H1 (cell line): ENCODE measurements around the gene TMEM51. TPM values are rescaled to one million over a fixed set of nuclear protein-coding genes. Genes with fewer than 3 reads are reported as not detected.
A peak's percentile ranks its signal among the peaks of the same experiment; 100 is the strongest.

Experiments used
- CTCF ChIA-PET: fragments of 300-600 bp; sonication (Branson Sonifier 250); formaldehyde crosslinking; loops from one replicate; lab custom pipeline; 2021; ENCODE audit not compliant: partially characterized antibody; lab: Charles Lee
- POLR2A ChIA-PET: fragments of 300-600 bp; sonication (Branson Sonifier 250); formaldehyde crosslinking; loops from one replicate; lab custom pipeline; 2021; ENCODE audit warnings: inconsistent platforms; ENCODE audit not compliant: partially characterized antibody; lab: Charles Lee
- DNase-seq, 2 experiments: peaks; one replicate each; pipeline versions ENCODE4 v3.0.0 to v3.0.0-alpha.2; 2010 to 2022; ENCODE audit warnings: low spot score in 2 of 2, low read depth in 1 of 2, mixed read lengths in 1 of 2
- FAIRE-seq: peaks from 2 replicates; lab custom pipeline; 2011; peaks lifted over from hg19 to GRCh38; lab: Jason Lieb, UNC
- H2AFZ ChIP-seq: 2 replicates; pipeline ENCODE4 v1.8.1; 2012; ENCODE audit warnings: low read length, inconsistent platforms
- H2AK5ac ChIP-seq: 2 replicates; pipeline ENCODE4 v1.6.1; 2013; ENCODE audit warnings: low read depth, low read length
- H2BK120ac ChIP-seq: replicated peaks from 2 replicates; pipeline ENCODE3; 2013; ENCODE audit warnings: low read depth, low read length, inconsistent platforms
- H2BK12ac ChIP-seq: 2 replicates; pipeline ENCODE4 v1.6.1; 2013; ENCODE audit warnings: low read depth, low read length
- H2BK15ac ChIP-seq: 2 replicates; pipeline ENCODE4 v1.6.1; 2013; ENCODE audit warnings: low read length
- H2BK20ac ChIP-seq: 2 replicates; pipeline ENCODE4 v1.6.1; 2013; ENCODE audit warnings: low read length
- H2BK5ac ChIP-seq: 2 replicates; pipeline ENCODE4 v1.6.1; 2013; ENCODE audit warnings: low read depth, low read length
- H3K14ac ChIP-seq: 2 replicates; pipeline ENCODE4 v1.6.1; 2013; ENCODE audit warnings: inconsistent platforms; ENCODE audit not compliant: insufficient read length
- H3K18ac ChIP-seq: 2 replicates; pipeline ENCODE4 v1.6.1; 2013; ENCODE audit warnings: low read length; ENCODE audit errors: extremely low read depth
- H3K23ac ChIP-seq: 2 replicates; pipeline ENCODE4 v1.6.1; 2013; ENCODE audit warnings: inconsistent platforms; ENCODE audit not compliant: insufficient read length
- H3K23me2 ChIP-seq: 2 replicates; pipeline ENCODE4 v1.6.1; 2013; ENCODE audit warnings: low read depth, low read length
- H3K27ac ChIP-seq: 2 replicates; pipeline ENCODE4 v1.6.1; 2011; ENCODE audit warnings: low read depth, low read length, inconsistent platforms
- H3K27me3 ChIP-seq, 4 experiments: replicated peaks in 1 of 4; 1 replicate in 1 of 4; 2 replicates in 3 of 4; pipeline versions ENCODE4 v1.6.1 to v1.8.1; 2011 to 2013; ENCODE audit warnings: low read length in 3 of 4, mild to moderate bottlenecking in 3 of 4, inconsistent platforms in 2 of 4, mixed read lengths in 2 of 4, moderate library complexity in 1 of 4; ENCODE audit not compliant: control insufficient read depth in 3 of 4, insufficient read depth in 3 of 4; ENCODE audit errors: extremely low read depth in 1 of 4
- H3K36me3 ChIP-seq, 4 experiments: 2 replicates each; pipeline versions ENCODE4 v1.6.1 to v1.8.1; 2011 to 2013; ENCODE audit warnings: mild to moderate bottlenecking in 4 of 4, low read length in 3 of 4, moderate library complexity in 2 of 4, control low read depth in 1 of 4, inconsistent platforms in 1 of 4; ENCODE audit not compliant: insufficient read depth in 4 of 4, control insufficient read depth in 2 of 4
- H3K4ac ChIP-seq: replicated peaks from 2 replicates; pipeline ENCODE3; 2013; ENCODE audit warnings: low read length, low read depth, mixed read lengths, inconsistent platforms; ENCODE audit not compliant: insufficient read length
- H3K4me1 ChIP-seq, 4 experiments: replicated peaks in 1 of 4; 1 replicate in 1 of 4; 2 replicates in 3 of 4; pipeline versions ENCODE4 v1.6.1 to v1.8.1; 2011 to 2013; ENCODE audit warnings: low read length in 3 of 4, inconsistent platforms in 2 of 4, mixed read lengths in 1 of 4; ENCODE audit not compliant: insufficient read depth in 4 of 4, control insufficient read depth in 3 of 4
- H3K4me2 ChIP-seq, 2 experiments: 2 replicates each; pipeline versions ENCODE4 v1.6.1 to v1.8.1; 2011 to 2013; ENCODE audit warnings: low read depth in 2 of 2, low read length in 2 of 2, control low read depth in 1 of 2, inconsistent platforms in 1 of 2, mild to moderate bottlenecking in 1 of 2; ENCODE audit not compliant: insufficient read depth in 1 of 2
- H3K4me3 ChIP-seq, 4 experiments: fragments of 200-600, 300-600 bp in 1 of 4; sonication (generic), shearing (Covaris generic), sonication (Bioruptor Twin) in 1 of 4; 2 replicates each; pipeline versions ENCODE4 v1.5.1 to v1.8.1; 2011 to 2016; ENCODE audit warnings: low read length in 4 of 4, low read depth in 3 of 4, control low read depth in 2 of 4, inconsistent platforms in 2 of 4, mild to moderate bottlenecking in 2 of 4, mixed read lengths in 1 of 4, moderate library complexity in 1 of 4; ENCODE audit not compliant: insufficient read depth in 2 of 4; ENCODE audit errors: extremely low read depth in 1 of 4
- H3K56ac ChIP-seq: replicated peaks from 2 replicates; pipeline ENCODE3; 2013; ENCODE audit warnings: low read depth, mild to moderate bottlenecking, mixed read lengths, low read length, inconsistent platforms; ENCODE audit not compliant: insufficient read length
- H3K79me1 ChIP-seq: 2 replicates; pipeline ENCODE4 v1.6.1; 2013; ENCODE audit warnings: low read depth, low read length, control low read depth
- H3K79me2 ChIP-seq, 2 experiments: 2 replicates each; pipeline versions ENCODE4 v1.6.1 to v1.8.1; 2012 to 2013; ENCODE audit warnings: low read length in 2 of 2, mild to moderate bottlenecking in 2 of 2, inconsistent platforms in 1 of 2; ENCODE audit not compliant: insufficient read depth in 2 of 2, control insufficient read depth in 1 of 2
- H3K9ac ChIP-seq, 4 experiments: replicated peaks in 1 of 4; 1 replicate in 1 of 4; 2 replicates in 3 of 4; pipeline versions ENCODE4 v1.6.1 to v1.8.1; 2011 to 2013; ENCODE audit warnings: low read depth in 3 of 4, low read length in 3 of 4, control low read depth in 2 of 4, mild to moderate bottlenecking in 2 of 4, moderate library complexity in 2 of 4, inconsistent platforms in 1 of 4; ENCODE audit errors: extremely low read depth in 1 of 4
- H3K9me3 ChIP-seq, 2 experiments: 2 replicates each; pipeline versions ENCODE4 v1.6.1 to v1.8.1; 2012 to 2013; ENCODE audit warnings: mild to moderate bottlenecking in 2 of 2, moderate library complexity in 2 of 2, control low read depth in 1 of 2, inconsistent platforms in 1 of 2, low read depth in 1 of 2, low read length in 1 of 2, mixed read lengths in 1 of 2; ENCODE audit not compliant: insufficient read depth in 2 of 2
- H4K20me1 ChIP-seq, 2 experiments: replicated peaks in 1 of 2; 2 replicates each; pipeline versions ENCODE3 to v1.8.1; 2011 to 2013; ENCODE audit warnings: inconsistent platforms in 2 of 2, low read length in 2 of 2, mild to moderate bottlenecking in 1 of 2; ENCODE audit not compliant: insufficient read depth in 2 of 2, control insufficient read depth in 1 of 2
- H4K5ac ChIP-seq: 2 replicates; pipeline ENCODE4 v1.6.1; 2013; ENCODE audit warnings: low read length, low read depth, mixed read lengths, inconsistent platforms; ENCODE audit not compliant: insufficient read length
- H4K8ac ChIP-seq: 2 replicates; pipeline ENCODE4 v1.8.0; 2013; ENCODE audit warnings: mild to moderate bottlenecking, moderate library complexity, low read length, inconsistent platforms; ENCODE audit not compliant: insufficient read depth; ENCODE audit errors: extremely low read depth
- H4K91ac ChIP-seq: replicated peaks from 2 replicates; pipeline ENCODE3; 2013; ENCODE audit warnings: low read length, mixed read lengths, inconsistent platforms; ENCODE audit not compliant: insufficient read length
- HDAC2 ChIP-seq, 2 experiments: fragments of 300-600 bp in 1 of 2; sonication (generic) in 1 of 2; IDR thresholded peaks; 2 replicates each; pipeline ENCODE4 v1.6.1; 2011 to 2012; ENCODE audit warnings: low read depth in 2 of 2, low read length in 2 of 2, mild to moderate bottlenecking in 2 of 2, moderate library complexity in 2 of 2, borderline replicate concordance in 1 of 2, inconsistent platforms in 1 of 2
- KDM1A ChIP-seq: fragments of 200-600, 300-600 bp; sonication (generic); IDR thresholded peaks from 2 replicates; pipeline ENCODE4 v1.7.1; 2016; ENCODE audit warnings: mild to moderate bottlenecking, low read length, borderline replicate concordance
- POLR2A ChIP-seq, 2 experiments: IDR thresholded peaks; 1 replicate in 1 of 2; 2 replicates in 1 of 2; pipeline ENCODE4 v1.6.1; 2011; ENCODE audit warnings: low read depth in 2 of 2, low read length in 2 of 2, mild to moderate bottlenecking in 2 of 2; ENCODE audit errors: control extremely low read depth in 1 of 2
- USF2 ChIP-seq: IDR thresholded peaks from 2 replicates; pipeline ENCODE4 v1.6.1; 2011; ENCODE audit warnings: low read length, improper control_type of control experiment
- WGBS, 2 experiments: shearing (Covaris generic) in 1 of 2; methylation state at CpG; one replicate each; pipeline versions ENCODE4 v1.1.6 to v1.1.7; 2013 to 2015; ENCODE audit warnings: low lambda C conversion rate in 2 of 2, mixed read lengths in 2 of 2, inconsistent platforms in 1 of 2, low coverage in 1 of 2, missing lambda C conversion rate in 1 of 2; ENCODE audit not compliant: insufficient replicate concordance in 2 of 2, insufficient coverage in 1 of 2, insufficient read length in 1 of 2; ENCODE audit errors: extremely low coverage in 1 of 2, missing lambda C conversion rate in 1 of 2; 5-methylcytosine and 5-hydroxymethylcytosine counted together
- polyA plus RNA-seq, 7 experiments: library from polyadenylated mRNA; depleted of rRNA in 3 of 7; stranded (reverse) in 5 of 7; unstranded in 2 of 7; fragments of >200 nt in 5 of 7; fragments of 200-250 nt in 2 of 7; gene quantifications; 1 replicate in 5 of 7; 2 replicates in 1 of 7; 4 replicates in 1 of 7; pipeline versions ENCODE4 v1.2.1 to v1.2.3, GENCODE V29; 2011 to 2013; ENCODE audit warnings: missing spikeins in 2 of 7, mixed read lengths in 2 of 7
- total RNA-seq: library from RNA; stranded (reverse); fragmentation: NEBNext Ultra II Directional; extraction: Animal tissue kit (Norgen Biotek cat#: 25700); gene quantifications from 2 replicates; pipeline ENCODE4 v1.2.1, GENCODE V29; 2021

TMEM51 gene
- total and polyA plus RNA-seq, 2 of the 8 experiments (the other 6 are each of a cell fraction or from before 2014, with no cell fraction given) = 9.9 to 10.7 TPM

- FAIRE-seq (peak; percentile 7), DNase-seq (no peak)
- Histone ChIP-seq H3K23me2 (no peaks in the 10 kb centered on the region), H2BK120ac (no peak overlapping the region), H3K79me2 (peaks cover 0 to 13% of the 10 kb centered on the region in 2 experiments; a peak in 1 of 4 replicates), H2BK20ac (peak overlapping the region; percentile 77; the same call in 1 of the 2 replicates), H2BK15ac (no peak overlapping the region), H4K8ac (no peak overlapping the region), H3K79me1 (peaks cover 6% of the 10 kb centered on the region), H3K27ac (peak overlapping the region; percentile 53; the same call in 1 of the 2 replicates), H4K5ac (no peak overlapping the region), H3K14ac (no peak overlapping the region), H2AK5ac (0 out of 2 replicates have a peak overlapping the region, but pooled peaks have one; percentile 8), H3K27me3 (no peaks in the 10 kb centered on the region), H3K9me3 (no peaks in the 10 kb centered on the region), H3K56ac (no peak overlapping the region), H3K4me3 (peak overlapping the region in 1 of 4 experiments; percentile 9; a peak in 1 of 8 replicates), H3K23ac (no peak overlapping the region), H3K18ac (peak overlapping the region; percentile 91), H4K91ac (peak overlapping the region; percentile 11), H2BK12ac (0 out of 2 replicates have a peak overlapping the region, but pooled peaks have one; percentile 40), H3K9ac (peak overlapping the region in 2 of 4 experiments; percentile 17 to 35; a peak in 2 of 7 replicates), H3K36me3 (no peaks in the 10 kb centered on the region), H3K4me1 (peaks cover 15 to 33% (median 20%) of the 10 kb centered on the region in 4 experiments), H3K4me2 (peak overlapping the region; percentile 55 to 77), H2AFZ (peak overlapping the region; percentile 36; the same call in 1 of the 2 replicates), H2BK5ac (peak overlapping the region; percentile 80; the same call in 1 of the 2 replicates), H4K20me1 (peaks cover 2% of the 10 kb centered on the region in 2 experiments), H3K4ac (no peak overlapping the region)
- POLR2A ChIA-PET = no interaction called here
- CTCF ChIA-PET = no interaction called here
- WGBS, 2 experiments = 75% methylated on average over 6 of the region's 6 CpGs; no CpG with 5 or more reads in 1 of the 2 experiments
- no peak for TF ChIP-seq POLR2A (IDR thresholded peaks at IDR 0.05; ENCODE audit: control extremely low read depth in 1 of 2, low read depth in 2 of 2, low read length in 2 of 2)
- peak in 1 of 2 experiments; percentile 74; a peak in 1 of 4 replicates for TF ChIP-seq HDAC2 (IDR thresholded peaks at IDR 0.05; ENCODE audit: borderline replicate concordance in 1 of 2, low read depth in 2 of 2, low read length in 2 of 2)
- peak; percentile 89; the same call in 1 of the 2 replicates for TF ChIP-seq KDM1A
- no peak for TF ChIP-seq USF2
Observed at GRCh38 chr1:15186073-15186845, 32.7 kb downstream of the TMEM51 start.
